ENCODE data around the gene PTER. TPM values are rescaled to one million over a fixed set of nuclear protein-coding genes. Genes with fewer than 3 reads are reported as not detected.

PTER gene
- total and polyA plus RNA-seq, 9 of the 15 experiments (the other 6 are each of a cell fraction or from before 2014, with no cell fraction given): 15.5 to 42.1 (median 28.6) TPM

GRCh38 chr10:16481052-16481728 lies 44.4 kb downstream of the PTER start (continued):
- TF ChIP-seq MGA (IDR thresholded peaks at IDR 0.05): no peak
- TF ChIP-seq TRIM25 (IDR thresholded peaks at IDR 0.05; ENCODE audit: borderline replicate concordance): no peak
- no peak for TF ChIP-seq NKRF (IDR thresholded peaks at IDR 0.05; ENCODE audit: borderline replicate concordance)
- TF ChIP-seq TCF7L2 (IDR thresholded peaks at IDR 0.05; ENCODE audit: low read depth, low read length): no peak
- TF ChIP-seq NCOA2 (IDR thresholded peaks at IDR 0.05; ENCODE audit: partially characterized antibody in 2 of 2): no peak

All from K562 (cell line).